ENCODE results near the gene SCPEP1.
"Not testable (repeated sequence)": the region's sequence is repeated elsewhere in the genome, so short reads cannot be mapped to it uniquely, and the experiment has no call there.

Gene SCPEP1

GRCh38 chr17:56945938-56946505, 31.9 kb upstream of the SCPEP1 start:
- TF ChIP-seq, protein P1, sequence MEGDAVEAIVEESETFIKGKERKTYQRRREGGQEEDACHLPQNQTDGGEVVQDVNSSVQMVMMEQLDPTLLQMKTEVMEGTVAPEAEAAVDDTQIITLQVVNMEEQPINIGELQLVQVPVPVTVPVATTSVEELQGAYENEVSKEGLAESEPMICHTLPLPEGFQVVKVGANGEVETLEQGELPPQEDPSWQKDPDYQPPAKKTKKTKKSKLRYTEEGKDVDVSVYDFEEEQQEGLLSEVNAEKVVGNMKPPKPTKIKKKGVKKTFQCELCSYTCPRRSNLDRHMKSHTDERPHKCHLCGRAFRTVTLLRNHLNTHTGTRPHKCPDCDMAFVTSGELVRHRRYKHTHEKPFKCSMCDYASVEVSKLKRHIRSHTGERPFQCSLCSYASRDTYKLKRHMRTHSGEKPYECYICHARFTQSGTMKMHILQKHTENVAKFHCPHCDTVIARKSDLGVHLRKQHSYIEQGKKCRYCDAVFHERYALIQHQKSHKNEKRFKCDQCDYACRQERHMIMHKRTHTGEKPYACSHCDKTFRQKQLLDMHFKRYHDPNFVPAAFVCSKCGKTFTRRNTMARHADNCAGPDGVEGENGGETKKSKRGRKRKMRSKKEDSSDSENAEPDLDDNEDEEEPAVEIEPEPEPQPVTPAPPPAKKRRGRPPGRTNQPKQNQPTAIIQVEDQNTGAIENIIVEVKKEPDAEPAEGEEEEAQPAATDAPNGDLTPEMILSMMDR (IDR thresholded peaks at IDR 0.05; ENCODE audit: borderline replicate concordance, insufficient read depth, low read depth, low read length) = no peak
- no peak overlapping the region for H3K4me3 ChIP-seq (ENCODE audit: low read depth, low read length)

- H3K4me3 ChIP-seq (ENCODE audit: low read depth, low read length) = no peak overlapping the region
- TF ChIP-seq, protein P1 (IDR thresholded peaks at IDR 0.05; ENCODE audit: borderline replicate concordance, insufficient read depth, low read depth, low read length) = no peak
Measured at GRCh38 chr17:56947741-56948140, 30.2 kb upstream of the SCPEP1 start.

DNA sequence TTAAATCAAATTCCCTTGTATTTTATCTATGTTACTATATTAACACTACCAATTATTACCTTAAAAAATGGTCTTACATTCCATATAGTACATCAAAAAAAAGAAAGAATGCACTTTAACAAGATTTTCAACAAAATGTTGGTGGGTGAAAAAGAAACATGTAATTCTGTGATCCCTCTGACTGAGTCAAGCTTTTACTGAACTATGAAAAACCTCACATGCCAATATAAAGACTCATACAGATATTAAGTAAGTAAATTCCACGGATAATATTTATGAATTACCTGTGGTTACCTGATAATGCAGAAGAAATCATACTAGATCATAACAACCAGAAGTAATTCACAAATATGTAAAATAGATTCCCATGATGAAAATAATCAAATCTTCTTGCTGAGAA, 29.4 kb upstream of the SCPEP1 start:
- no peak overlapping the region for H3K4me3 ChIP-seq (ENCODE audit: low read depth, low read length)
- TF ChIP-seq, protein P1 (IDR thresholded peaks at IDR 0.05; ENCODE audit: borderline replicate concordance, insufficient read depth, low read depth, low read length) = no peak

GRCh38 chr17:56949595-56949994, 28.3 kb upstream of the SCPEP1 start:
- H3K4me3 ChIP-seq (ENCODE audit: low read depth, low read length) = no peak overlapping the region

GRCh38 chr17:56956992-56957391, 20.9 kb upstream of the SCPEP1 start:
- TF ChIP-seq, protein P1 (IDR thresholded peaks at IDR 0.05; ENCODE audit: borderline replicate concordance, insufficient read depth, low read depth, low read length) = no peak

More at GRCh38 chr17:56949595-56949994, 28.3 kb upstream of the SCPEP1 start:
- TF ChIP-seq, protein P1 (IDR thresholded peaks at IDR 0.05; ENCODE audit: borderline replicate concordance, insufficient read depth, low read depth, low read length) = no peak

DNA sequence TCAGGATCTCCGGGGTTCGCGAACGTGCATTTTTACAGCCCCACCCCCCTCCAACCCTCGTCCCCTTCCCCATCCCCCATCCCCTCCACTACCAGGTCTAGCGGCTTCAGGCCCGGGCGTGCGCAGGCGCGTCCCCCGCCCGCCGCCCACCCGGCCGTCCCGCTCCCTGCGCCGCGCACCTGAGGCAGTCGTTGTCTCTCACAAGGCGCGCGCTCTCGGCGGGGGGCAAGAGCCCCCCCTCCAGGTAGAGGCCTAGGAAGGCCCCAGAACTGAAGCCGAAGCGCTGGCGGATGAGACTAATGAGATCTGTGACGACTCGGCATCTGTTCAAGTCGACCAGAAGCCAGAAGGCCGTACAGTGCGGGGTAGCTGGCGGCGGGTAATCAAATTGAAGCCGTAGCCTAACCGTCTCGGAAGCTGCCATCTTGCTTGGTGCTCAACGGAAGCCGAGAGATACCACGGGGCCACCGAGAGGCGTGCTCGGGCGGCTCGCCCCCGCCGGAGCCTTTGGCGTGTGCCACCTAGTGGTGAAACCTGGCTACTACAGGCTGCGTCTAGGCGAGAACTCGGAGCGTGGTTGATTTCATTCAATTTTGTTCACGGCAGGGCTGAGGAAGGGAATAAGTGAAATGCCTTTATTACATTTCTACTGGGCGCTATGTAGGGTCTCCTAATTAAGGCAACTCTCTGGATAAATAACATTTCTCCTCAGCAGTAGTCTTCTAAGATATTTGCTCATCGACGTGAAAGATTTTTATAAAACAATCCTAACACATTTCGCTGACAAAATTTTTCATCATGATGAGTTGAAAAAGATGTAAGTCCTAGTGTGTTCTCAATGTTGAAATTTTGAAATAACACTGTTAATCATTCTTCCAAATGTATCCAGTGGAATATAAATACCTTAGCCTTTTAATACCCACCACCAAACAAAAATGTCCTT, 17.1 kb upstream of the SCPEP1 start, which contains the start of gene COIL:
TSS of gene COIL (minus strand) at position 455 of the 943 bp plus-strand sequence. CDS start at position 424, 31 bp downstream.
- TF ChIP-seq, protein P1 (IDR thresholded peaks at IDR 0.05; ENCODE audit: borderline replicate concordance, insufficient read depth, low read depth, low read length) = peak; percentile 94
- peak within 1 kb of the TSS; percentile 66 for H3K4me3 ChIP-seq (ENCODE audit: low read depth, low read length)

More at GRCh38 chr17:56956992-56957391, 20.9 kb upstream of the SCPEP1 start:
- H3K4me3 ChIP-seq (ENCODE audit: low read depth, low read length) = no peak overlapping the region

- not testable (repeated sequence) for H3K4me3 ChIP-seq (ENCODE audit: low read depth, low read length)
Measured at GRCh38 chr17:56965241-56965640, 12.7 kb upstream of the SCPEP1 start.

- not testable (repeated sequence) for H3K4me3 ChIP-seq (ENCODE audit: low read depth, low read length)
Measured at GRCh38 chr17:56965681-56966080, 12.2 kb upstream of the SCPEP1 start.
